GM12875 (cell line): Measurements from ENCODE around the gene ECI1.
"Not testable (repeated sequence)": the region's sequence is repeated elsewhere in the genome, so short reads cannot be mapped to it uniquely, and the experiment has no call there.

Experiments used
- H3K4me3 ChIP-seq: one replicate; pipeline ENCODE4 v1.5.1; 2011; ENCODE audit warnings: low read depth, low read length, control low read depth
- TF ChIP-seq, protein P1 (sequence below): IDR thresholded peaks from 2 replicates; pipeline ENCODE4 v1.5.1; 2011; ENCODE audit warnings: low read depth, mild to moderate bottlenecking, control low read depth, inconsistent platforms, low read length, moderate library complexity, borderline replicate concordance; ENCODE audit not compliant: insufficient read depth

Gene ECI1

GRCh38 chr16:2273484-2273883 lies 22.1 kb upstream of the ECI1 start:
- TF ChIP-seq, protein P1, sequence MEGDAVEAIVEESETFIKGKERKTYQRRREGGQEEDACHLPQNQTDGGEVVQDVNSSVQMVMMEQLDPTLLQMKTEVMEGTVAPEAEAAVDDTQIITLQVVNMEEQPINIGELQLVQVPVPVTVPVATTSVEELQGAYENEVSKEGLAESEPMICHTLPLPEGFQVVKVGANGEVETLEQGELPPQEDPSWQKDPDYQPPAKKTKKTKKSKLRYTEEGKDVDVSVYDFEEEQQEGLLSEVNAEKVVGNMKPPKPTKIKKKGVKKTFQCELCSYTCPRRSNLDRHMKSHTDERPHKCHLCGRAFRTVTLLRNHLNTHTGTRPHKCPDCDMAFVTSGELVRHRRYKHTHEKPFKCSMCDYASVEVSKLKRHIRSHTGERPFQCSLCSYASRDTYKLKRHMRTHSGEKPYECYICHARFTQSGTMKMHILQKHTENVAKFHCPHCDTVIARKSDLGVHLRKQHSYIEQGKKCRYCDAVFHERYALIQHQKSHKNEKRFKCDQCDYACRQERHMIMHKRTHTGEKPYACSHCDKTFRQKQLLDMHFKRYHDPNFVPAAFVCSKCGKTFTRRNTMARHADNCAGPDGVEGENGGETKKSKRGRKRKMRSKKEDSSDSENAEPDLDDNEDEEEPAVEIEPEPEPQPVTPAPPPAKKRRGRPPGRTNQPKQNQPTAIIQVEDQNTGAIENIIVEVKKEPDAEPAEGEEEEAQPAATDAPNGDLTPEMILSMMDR, result no peak
- no peak overlapping the region for H3K4me3 ChIP-seq

DNA sequence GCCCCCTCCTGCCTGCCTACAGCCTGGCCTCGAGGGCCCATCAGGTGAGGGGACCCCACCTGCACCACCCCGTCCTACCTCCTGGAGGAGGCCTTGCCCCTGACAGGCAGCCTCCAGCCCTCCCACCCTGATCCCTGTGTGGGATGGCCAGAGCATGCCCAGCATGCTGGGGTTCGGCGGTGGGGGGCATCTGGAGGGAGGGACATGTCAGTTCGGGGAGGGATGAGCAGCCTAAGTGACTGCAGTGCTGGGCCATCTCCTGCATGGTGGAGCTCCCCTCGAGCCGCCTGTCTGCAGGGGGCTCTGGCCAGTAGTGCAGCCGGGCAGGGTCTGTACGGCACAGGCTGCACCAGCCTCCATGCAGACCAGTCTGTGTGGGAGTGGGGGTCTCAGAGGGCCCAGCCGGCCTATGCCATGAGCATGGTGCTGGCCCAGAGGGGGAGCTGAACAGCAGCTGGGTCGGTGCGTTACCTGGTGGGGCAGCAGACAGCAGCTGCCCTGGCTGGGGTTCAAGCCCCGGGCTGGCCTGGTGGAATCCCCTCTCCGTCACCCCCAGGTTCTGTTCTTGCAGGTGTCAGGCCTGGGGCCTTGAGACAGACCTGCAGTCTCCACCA lies 20.6 kb upstream of the ECI1 start:
- TF ChIP-seq, protein P1, result no peak
- no peak overlapping the region for H3K4me3 ChIP-seq

GRCh38 chr16:2270588-2271470 lies 19.4 kb upstream of the ECI1 start:
- TF ChIP-seq, protein P1, result no peak
- H3K4me3 ChIP-seq, result no peak overlapping the region

- TF ChIP-seq, protein P1, result no peak
- no peak overlapping the region for H3K4me3 ChIP-seq
Observed at GRCh38 chr16:2270070-2270462, 18.7 kb upstream of the ECI1 start.

DNA sequence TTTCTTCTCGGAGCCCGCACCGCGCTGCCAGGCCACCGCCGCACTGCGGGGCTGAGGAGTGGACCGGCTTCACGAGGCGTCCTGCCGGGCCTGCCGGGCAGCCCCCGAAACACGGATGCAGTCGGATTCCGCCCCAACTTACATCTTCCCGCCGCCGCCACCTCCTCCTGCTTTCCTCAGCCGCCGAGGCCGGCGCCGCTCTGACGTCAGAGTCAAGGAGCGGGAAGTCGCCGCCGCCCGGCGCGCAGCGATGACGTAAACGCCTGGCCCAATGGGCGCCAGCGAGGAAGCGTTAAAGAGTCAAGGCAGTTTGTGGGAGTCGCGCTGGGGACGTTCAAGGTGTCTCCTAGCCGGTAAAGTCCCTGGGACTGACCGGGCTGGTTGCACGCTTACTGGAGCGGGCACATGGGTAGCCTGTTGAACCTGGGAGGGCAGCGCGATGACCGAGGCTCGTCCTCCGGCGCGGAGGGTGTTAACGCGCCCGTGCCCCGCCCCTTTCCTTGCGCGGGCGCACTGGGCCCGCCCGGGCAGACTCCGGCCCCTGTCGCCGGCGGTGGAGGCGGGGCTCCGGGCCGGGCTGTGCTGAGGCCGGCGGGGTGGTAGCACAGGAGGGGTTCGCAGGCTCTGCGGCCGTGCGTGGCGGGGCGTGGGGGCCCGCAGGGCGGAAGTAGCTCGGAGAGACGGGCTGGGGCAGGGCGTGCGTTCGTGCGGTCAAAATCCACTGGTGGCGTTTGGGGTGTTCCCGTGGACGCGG lies 16.7 kb upstream of the ECI1 start, which contains the start of gene RNPS1:
Gene RNPS1 (minus strand): TSS at position 214 of the 754 bp plus-strand sequence. CDS start 3,483 bp downstream, outside the sequence.
- TF ChIP-seq, protein P1, result no peak
- peak within 1 kb of the TSS; percentile 90 for H3K4me3 ChIP-seq

GRCh38 chr16:2267505-2267912 lies 16.1 kb upstream of the ECI1 start:
- H3K4me3 ChIP-seq, result peak overlapping the region; percentile 90

GRCh38 chr16:2266887-2267286 lies 15.5 kb upstream of the ECI1 start:
- H3K4me3 ChIP-seq, result peak overlapping the region; percentile 90

- not testable (repeated sequence) for H3K4me3 ChIP-seq
Observed at GRCh38 chr16:2263026-2263425, 11.6 kb upstream of the ECI1 start.
